ENCODE measurements around the gene DCAF5.

GRCh38 chr14:69039288-69039628 is 113.7 kb downstream of the DCAF5 start:
- TF ChIP-seq POLR2A (IDR thresholded peaks at IDR 0.05; ENCODE audit: low read depth, low read length): no peak
- no peak for TF ChIP-seq TAF1 (IDR thresholded peaks at IDR 0.05; ENCODE audit: borderline replicate concordance, low read depth, low read length)

All from GM12892 (cell line).